ENCODE measurements around the gene LTBP1. TPM values are rescaled to one million over a fixed set of nuclear protein-coding genes. Genes with fewer than 3 reads are reported as not detected.

LTBP1 gene
- total and polyA plus RNA-seq, 10 of the 15 experiments (the other 5 are each of a cell fraction or from before 2014, with no cell fraction given) = 0.01 to 0.28 (median 0.12) TPM; not detected in 2

DNA sequence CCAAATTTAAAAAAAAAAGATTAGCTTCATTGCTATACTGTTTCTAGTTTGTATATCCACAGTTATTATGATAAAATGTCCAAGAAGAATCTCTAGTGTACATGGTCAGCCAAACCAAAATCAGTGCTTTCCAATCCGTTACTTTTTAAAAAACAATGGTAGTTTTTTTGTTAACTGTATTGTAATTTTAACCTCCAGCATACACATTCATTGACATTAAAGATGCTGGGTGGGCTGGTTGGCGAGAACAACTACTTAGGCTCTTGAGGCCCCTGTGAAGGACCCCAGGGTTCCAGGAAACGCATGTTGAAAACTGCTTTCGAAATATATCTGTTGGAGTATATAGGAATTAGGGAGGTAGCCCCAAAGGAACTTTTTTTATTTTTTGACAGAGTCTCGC, 422.4 kb downstream of the LTBP1 start (continued):
- TF ChIP-seq PRDM15 (CRISPR knock-in tag; IDR thresholded peaks at IDR 0.05) (no peak), SREBF2 (IDR thresholded peaks at IDR 0.05; ENCODE audit: low read length) (no peak), STAT3 (IDR thresholded peaks at IDR 0.05; ENCODE audit: low read depth, low read length) (no peak), CBFB (IDR thresholded peaks at IDR 0.05; ENCODE audit: low read depth) (no peak)

- ChIA-PET SMC1A (ENCODE audit: uncharacterized antibody, unreplicated experiment) (interaction anchor here (0.9 to 2.1 kb wide), 2 partner anchors 13 to 213 kb away, joined by 3 to 5 read pairs; no protein-coding TSS in a partner anchor), CTCF (interaction anchor here (0.8 to 2.0 kb wide), 2 partner anchors 98 to 212 kb away, joined by 3 to 8 read pairs; no protein-coding TSS in a partner anchor)
- intact Hi-C loops (cut with micrococcal nuclease; ENCODE audit: unreplicated experiment) = loop anchor here (5.0 to 10.0 kb wide), 4 partner anchors 214 to 818 kb away; partner anchors contain the start of gene LTBP1
- no peak for TF ChIP-seq ZBED1 (IDR thresholded peaks at IDR 0.05; ENCODE audit: borderline replicate concordance)
- no peak for TF ChIP-seq NFXL1 (IDR thresholded peaks at IDR 0.05; ENCODE audit: borderline replicate concordance)
- no peak for TF ChIP-seq SP1 (IDR thresholded peaks at IDR 0.05; ENCODE audit: low read depth, low read length)
- TF ChIP-seq, protein P1, sequence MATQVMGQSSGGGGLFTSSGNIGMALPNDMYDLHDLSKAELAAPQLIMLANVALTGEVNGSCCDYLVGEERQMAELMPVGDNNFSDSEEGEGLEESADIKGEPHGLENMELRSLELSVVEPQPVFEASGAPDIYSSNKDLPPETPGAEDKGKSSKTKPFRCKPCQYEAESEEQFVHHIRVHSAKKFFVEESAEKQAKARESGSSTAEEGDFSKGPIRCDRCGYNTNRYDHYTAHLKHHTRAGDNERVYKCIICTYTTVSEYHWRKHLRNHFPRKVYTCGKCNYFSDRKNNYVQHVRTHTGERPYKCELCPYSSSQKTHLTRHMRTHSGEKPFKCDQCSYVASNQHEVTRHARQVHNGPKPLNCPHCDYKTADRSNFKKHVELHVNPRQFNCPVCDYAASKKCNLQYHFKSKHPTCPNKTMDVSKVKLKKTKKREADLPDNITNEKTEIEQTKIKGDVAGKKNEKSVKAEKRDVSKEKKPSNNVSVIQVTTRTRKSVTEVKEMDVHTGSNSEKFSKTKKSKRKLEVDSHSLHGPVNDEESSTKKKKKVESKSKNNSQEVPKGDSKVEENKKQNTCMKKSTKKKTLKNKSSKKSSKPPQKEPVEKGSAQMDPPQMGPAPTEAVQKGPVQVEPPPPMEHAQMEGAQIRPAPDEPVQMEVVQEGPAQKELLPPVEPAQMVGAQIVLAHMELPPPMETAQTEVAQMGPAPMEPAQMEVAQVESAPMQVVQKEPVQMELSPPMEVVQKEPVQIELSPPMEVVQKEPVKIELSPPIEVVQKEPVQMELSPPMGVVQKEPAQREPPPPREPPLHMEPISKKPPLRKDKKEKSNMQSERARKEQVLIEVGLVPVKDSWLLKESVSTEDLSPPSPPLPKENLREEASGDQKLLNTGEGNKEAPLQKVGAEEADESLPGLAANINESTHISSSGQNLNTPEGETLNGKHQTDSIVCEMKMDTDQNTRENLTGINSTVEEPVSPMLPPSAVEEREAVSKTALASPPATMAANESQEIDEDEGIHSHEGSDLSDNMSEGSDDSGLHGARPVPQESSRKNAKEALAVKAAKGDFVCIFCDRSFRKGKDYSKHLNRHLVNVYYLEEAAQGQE (IDR thresholded peaks at IDR 0.05; ENCODE audit: low read depth, low read length) = no peak
- no peak for TF ChIP-seq CREB1 (IDR thresholded peaks at IDR 0.05; ENCODE audit: low read depth)
- no peak for TF ChIP-seq MYC (IDR thresholded peaks at IDR 0.05; ENCODE audit: insufficient read depth, insufficient read length, insufficient replicate concordance, low read length, severe bottlenecking)
- no peak for TF ChIP-seq ZNF384 (IDR thresholded peaks at IDR 0.05; ENCODE audit: borderline replicate concordance, low read depth, low read length)
- TF ChIP-seq CREM (IDR thresholded peaks at IDR 0.05; ENCODE audit: low read depth) = no peak
- no peak for TF ChIP-seq MEF2A (IDR thresholded peaks at IDR 0.05; ENCODE audit: insufficient read depth, low read depth, low read length)
- no peak for TF ChIP-seq EP300 (IDR thresholded peaks at IDR 0.05; ENCODE audit: borderline replicate concordance in 1 of 2, control insufficient read depth in 1 of 2, low read depth in 2 of 2, low read length in 2 of 2)
- TF ChIP-seq GABPA (IDR thresholded peaks at IDR 0.05; ENCODE audit: low read depth) = no peak
- no peak for TF ChIP-seq TCF12 (IDR thresholded peaks at IDR 0.05; ENCODE audit: low read depth, low read length)
Observed at GRCh38 chr2:33370636-33371265, 424.0 kb downstream of the LTBP1 start.

More at GRCh38 chr2:33370636-33371265, 424.0 kb downstream of the LTBP1 start:
- no peak overlapping the region for H3K27ac ChIP-seq (ENCODE audit: control insufficient read depth, insufficient read depth)
- H3K79me2 ChIP-seq (ENCODE audit: control insufficient read depth, insufficient read depth, low read length) = no peaks in the 10 kb centered on the region
- FAIRE-seq = no peak
- no peaks in the 10 kb centered on the region for H3K4me1 ChIP-seq (ENCODE audit: control insufficient read depth, insufficient read depth, low read length)
- H3K4me3 ChIP-seq = no peak overlapping the region
- H3K36me3 ChIP-seq (ENCODE audit: control insufficient read depth in 2 of 2, insufficient read depth in 2 of 2, low read length in 1 of 2) = no peaks in the 10 kb centered on the region
- no peaks in the 10 kb centered on the region for H3K9me3 ChIP-seq (replicated peaks; ENCODE audit: control insufficient read depth, insufficient read depth, low read length)
- no peak for ATAC-seq
- peaks cover 0 to 3% of the 10 kb centered on the region in 2 experiments; a peak in 2 of 4 replicates for H3K27me3 ChIP-seq (replicated peaks in 1 of 2; ENCODE audit: control insufficient read depth in 2 of 2, insufficient read depth in 2 of 2, low read length in 1 of 2)
- no peak overlapping the region for H2AFZ ChIP-seq (ENCODE audit: control insufficient read depth, low read depth, low read length)
- no TSS peak for BruUV-seq (replicated peaks)
- H3K9ac ChIP-seq (ENCODE audit: control insufficient read depth, insufficient read depth, low read length) = no peak overlapping the region
- RAD21 ChIA-PET (ENCODE audit: unreplicated experiment) = interaction anchor here (1.0 kb wide), 2 partner anchors 12 to 71 kb away, joined by 3 read pairs; no protein-coding TSS in a partner anchor
- H3K4me2 ChIP-seq (ENCODE audit: control insufficient read depth, insufficient read depth) = no peak overlapping the region
- POLR2A ChIA-PET = no interaction called here
- no peaks in the 10 kb centered on the region for H4K20me1 ChIP-seq (ENCODE audit: control insufficient read depth, insufficient read depth)
- in situ Hi-C loops (cut with MboI) = loop anchor here (5.0 to 10.0 kb wide), 2 partner anchors 598 to 816 kb away; no protein-coding TSS in a partner anchor
- no peak for DNase-seq (ENCODE audit: low read depth, low spot score)
- WGBS (ENCODE audit: insufficient coverage, insufficient replicate concordance, low lambda C conversion rate, missing lambda C conversion rate) = 58% methylated on average over 8 of the region's 8 CpGs

Measured in GM12878 (cell line).